ENCODE results near the gene CENPP.

- TF ChIP-seq EP300 (IDR thresholded peaks at IDR 0.05) (no peak), CTCF (IDR thresholded peaks at IDR 0.05) (no peak), RAD21 (conservative IDR thresholded peaks at IDR 0.05 in 1 of 2, IDR thresholded peaks at IDR 0.05 in 1 of 2) (no peak), POLR2A (IDR thresholded peaks at IDR 0.05; ENCODE audit: low read length) (no peak), ESRRA (IDR thresholded peaks at IDR 0.05; ENCODE audit: borderline replicate concordance, low read length) (no peak), RNF2 (IDR thresholded peaks at IDR 0.05; ENCODE audit: borderline replicate concordance, low read depth) (no peak), TP53 (CRISPR knock-in tag; IDR thresholded peaks at IDR 0.05) (no peak)
- TF ChIP-seq, protein P1, sequence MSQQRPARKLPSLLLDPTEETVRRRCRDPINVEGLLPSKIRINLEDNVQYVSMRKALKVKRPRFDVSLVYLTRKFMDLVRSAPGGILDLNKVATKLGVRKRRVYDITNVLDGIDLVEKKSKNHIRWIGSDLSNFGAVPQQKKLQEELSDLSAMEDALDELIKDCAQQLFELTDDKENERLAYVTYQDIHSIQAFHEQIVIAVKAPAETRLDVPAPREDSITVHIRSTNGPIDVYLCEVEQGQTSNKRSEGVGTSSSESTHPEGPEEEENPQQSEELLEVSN (IDR thresholded peaks at IDR 0.05; ENCODE audit: borderline replicate concordance, low read depth): no peak
- TF ChIP-seq, protein P2, sequence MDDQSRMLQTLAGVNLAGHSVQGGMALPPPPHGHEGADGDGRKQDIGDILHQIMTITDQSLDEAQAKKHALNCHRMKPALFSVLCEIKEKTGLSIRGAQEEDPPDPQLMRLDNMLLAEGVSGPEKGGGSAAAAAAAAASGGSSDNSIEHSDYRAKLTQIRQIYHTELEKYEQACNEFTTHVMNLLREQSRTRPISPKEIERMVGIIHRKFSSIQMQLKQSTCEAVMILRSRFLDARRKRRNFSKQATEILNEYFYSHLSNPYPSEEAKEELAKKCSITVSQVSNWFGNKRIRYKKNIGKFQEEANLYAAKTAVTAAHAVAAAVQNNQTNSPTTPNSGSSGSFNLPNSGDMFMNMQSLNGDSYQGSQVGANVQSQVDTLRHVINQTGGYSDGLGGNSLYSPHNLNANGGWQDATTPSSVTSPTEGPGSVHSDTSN (IDR thresholded peaks at IDR 0.05): no peak
Observed at GRCh38 chr9:92457576-92457975, 131.8 kb downstream of the CENPP start.

Measured in A549 (cell line).